Left hindlimb (tissue), 1 donor: ENCODE data around the gene IQGAP1.

Experiments used
- DNase-seq: peaks from one replicate; pipeline ENCODE4 v3.0.0-alpha.2; 2018

The IQGAP1 gene

GRCh38 chr15:90539789-90540188, 151.7 kb downstream of the IQGAP1 start:
- DNase-seq = no peak

- no peak for DNase-seq
Observed at GRCh38 chr15:90540768-90541167, 152.7 kb downstream of the IQGAP1 start.

- no peak for DNase-seq
Observed at GRCh38 chr15:90545095-90545494, 157.1 kb downstream of the IQGAP1 start.

- DNase-seq = no peak
Observed at GRCh38 chr15:90547540-90547939, 159.5 kb downstream of the IQGAP1 start.

GRCh38 chr15:90550919-90551318, 162.9 kb downstream of the IQGAP1 start:
- no peak for DNase-seq
